Stimulated activated CD8-positive, alpha-beta memory T cell treated with anti-CD3 and anti-CD28 coated beads, Interleukin-15, amount 100 ng/mL, for 24 hours (primary cell): ENCODE data around the gene STEEP1.

Source experiments
- DNase-seq: peaks from one replicate; pipeline ENCODE4 v3.0.0-alpha.2; 2020; ENCODE audit warnings: low read depth

The STEEP1 gene

DNA sequence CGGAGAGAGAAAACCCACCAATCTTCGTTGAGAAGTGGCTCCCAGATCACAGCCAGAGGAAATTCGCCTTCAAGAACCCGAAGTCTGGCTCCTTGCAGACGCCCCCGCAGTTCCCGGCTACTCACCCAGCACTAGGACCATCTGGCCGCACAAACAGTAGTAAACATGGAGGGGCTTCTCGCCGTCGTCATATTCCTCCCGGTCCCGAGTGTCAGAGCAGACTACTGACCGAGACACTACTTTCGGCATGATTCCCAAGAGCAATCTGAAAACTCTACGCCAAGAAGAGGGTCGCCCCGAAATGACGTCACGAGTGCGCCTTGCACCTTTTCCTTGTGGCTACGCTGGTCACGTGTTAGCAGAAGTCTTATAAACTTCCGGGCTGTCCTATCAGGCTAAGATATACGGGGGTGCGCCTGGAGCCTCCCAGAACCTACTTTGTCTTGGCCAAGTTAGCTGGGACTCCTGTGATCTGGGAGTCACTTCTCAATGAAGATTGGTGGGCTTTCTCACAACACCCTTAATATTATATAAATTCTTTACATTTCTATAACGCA, at the start of gene STEEP1:
TSS of gene STEEP1 (minus strand) at position 303 of the 557 bp plus-strand sequence. CDS start at position 249, 54 bp downstream.
- DNase-seq: peak; percentile 56

DNA sequence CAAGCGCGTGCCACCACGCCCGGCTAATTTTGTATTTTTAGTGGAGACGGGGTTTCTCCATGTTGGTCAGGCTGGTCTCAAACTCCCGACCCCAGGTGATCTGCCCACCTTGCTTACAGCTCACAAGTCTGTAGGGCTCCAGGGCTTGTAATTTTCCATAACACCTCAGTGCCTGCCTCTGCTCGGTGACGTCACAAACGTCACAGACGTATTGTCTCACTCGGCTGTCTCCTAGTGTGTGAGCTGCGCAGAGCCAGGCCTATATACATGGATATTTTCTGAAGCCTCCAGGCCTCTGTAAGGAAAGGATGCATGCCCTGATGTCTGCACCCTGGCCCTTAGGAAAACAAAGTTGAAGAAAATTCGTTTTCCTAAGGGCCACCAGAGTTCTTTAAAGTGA, 49.6 kb upstream of the STEEP1 start:
- no peak for DNase-seq

DNA sequence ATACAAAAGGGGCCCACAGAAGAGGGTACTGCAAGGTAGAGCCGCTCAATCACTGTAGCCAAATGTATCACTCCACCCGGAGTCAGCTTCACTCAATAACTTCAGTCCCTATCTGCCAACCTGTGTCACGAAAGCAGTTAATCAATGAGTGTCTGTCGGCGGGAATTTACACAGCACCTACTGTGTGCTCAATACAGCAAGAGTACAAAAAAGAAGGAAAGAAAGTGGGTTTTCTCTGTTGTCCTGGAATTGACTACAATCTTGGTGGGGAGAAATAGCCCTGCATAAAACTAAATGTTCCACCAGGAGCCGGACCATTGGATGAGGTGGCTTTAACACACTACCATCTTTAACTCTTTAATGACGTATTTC, 41.8 kb upstream of the STEEP1 start:
- DNase-seq: no peak

DNA sequence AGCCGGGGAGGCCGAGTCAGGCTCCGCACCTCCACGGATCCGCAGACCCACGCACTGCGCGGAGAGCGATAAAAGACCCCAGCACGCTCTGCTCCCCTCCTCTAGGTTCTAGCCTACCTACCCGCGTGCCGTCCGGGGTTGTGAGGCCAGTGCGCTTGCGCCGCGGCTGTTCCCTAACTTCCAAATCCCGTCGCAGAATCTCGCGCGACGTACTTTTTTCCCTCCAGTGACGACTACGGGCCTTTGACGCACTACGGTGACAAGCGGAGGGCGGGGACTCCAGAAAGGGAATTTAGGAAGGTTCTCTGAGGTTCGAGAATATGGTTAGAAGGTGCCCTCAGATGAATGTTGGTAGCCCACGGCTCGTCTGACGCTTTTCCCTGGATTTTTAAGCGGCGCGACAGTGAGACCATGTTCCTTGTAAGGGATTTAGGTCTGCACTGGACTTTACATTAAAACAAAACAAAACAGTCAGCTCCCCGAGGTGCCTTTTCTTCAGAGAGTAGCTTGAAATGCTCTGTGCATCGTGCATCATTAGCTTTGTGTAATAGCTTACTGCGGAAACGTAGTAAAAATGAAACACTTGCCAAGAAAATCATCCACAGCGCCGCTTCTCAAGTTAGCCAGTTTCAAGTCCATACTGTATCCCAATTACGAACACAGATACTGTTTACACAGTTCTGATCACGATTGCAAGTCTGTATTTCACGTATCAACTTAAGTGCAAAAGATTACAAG, 41.2 kb upstream of the STEEP1 start, which contains the start of gene NKRF:
TSS of gene NKRF (minus strand) at position 145 of the 738 bp plus-strand sequence.
- DNase-seq: peak; percentile 60

DNA sequence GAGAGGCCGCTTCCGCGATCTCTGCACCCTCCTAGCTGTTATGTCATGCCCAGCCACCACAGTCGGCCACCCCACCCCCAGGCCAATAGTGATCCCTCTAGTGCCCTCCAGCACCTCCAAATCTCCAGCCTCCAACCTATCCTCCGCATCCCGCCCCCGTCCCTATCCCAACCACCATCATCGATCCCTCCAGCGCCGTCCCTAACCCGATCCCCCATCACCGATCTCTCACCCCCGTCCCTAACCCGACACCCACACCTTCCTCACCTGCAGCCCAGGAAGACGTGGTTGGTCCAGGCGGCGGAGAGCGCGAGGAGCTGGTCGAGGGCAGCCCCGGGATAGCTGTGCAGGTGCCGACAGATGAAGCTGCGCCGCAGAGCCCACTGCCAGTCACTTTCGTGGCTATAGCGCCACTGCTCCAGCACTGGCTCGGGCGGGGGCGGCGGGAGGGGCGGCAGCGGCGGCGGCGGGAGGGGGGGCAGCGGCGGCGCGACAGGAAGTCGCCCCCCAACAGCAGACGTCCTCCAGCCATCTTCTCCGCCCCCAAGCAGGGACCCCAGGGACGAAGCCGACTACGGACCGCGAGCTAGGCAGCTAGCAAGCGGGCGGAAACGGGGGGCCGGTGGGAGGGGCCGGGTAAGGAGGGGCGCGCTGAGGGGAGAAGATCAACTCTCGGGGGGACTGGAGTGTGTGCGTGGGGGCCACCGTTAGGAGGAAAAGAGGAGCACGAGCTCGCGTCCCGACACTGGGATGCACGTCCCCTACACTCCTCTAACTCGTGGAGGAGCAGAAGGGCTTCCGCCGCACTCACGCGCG, 40.5 kb upstream of the STEEP1 start:
- peak; percentile 4 for DNase-seq

DNA sequence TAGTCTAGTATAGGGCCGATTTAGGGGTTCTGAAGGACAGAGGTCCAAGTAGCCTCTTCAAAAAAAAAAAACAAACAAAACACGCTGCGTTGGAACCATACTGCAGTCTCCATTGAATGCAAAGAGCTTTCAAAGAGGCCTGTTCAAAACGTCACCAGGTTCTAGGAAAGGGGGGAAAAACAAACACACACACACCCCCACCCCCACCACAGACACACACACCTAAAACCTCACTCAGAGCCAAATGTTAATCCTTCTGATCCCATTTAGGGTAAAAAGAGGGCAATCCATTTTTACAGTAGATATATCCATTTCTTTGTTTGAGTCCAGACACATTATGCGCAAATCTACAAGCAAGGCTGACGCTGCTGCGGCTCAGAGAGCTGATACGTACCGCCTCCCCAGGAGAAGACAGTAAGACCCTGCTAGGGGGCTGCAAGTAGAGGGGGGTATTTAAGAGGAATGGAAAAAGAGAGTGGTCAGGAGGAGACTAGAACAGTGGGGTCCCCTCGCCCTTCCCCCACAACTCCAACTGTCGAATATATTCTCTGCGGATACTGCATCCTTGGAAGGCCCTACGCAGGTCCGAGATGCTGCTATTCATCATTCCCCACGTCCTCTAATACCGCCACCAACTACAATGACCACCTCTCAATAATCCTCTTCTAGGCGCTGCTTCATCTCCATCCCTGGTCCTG, 39.7 kb upstream of the STEEP1 start:
- no peak for DNase-seq

DNA sequence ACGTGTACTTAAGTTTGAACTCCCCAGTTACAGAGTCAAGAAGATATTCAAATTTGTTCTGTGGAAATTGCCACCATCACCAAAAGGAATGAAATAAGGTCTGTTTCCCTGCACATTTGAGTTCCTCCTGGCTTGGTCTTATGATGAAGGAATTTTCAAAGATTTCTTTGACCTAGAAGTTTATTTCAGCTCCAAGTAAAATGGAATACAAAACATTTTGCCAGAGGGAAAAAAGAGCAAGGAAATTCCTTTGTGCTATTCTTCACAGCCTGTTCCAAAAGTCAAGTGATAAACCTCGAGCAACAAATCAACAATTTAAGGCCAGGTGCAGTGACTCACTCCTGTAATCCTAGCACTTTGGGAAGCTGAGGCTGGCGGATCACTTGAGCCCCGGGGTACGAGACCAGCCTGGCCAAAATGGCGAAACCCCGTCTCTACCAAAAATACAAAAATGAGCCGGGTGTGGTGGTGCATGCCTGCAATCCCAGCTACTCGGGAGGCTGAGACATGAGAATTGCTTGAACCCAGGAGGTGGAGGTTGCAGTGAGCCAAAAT, 37.6 kb upstream of the STEEP1 start:
- no peak for DNase-seq

DNA sequence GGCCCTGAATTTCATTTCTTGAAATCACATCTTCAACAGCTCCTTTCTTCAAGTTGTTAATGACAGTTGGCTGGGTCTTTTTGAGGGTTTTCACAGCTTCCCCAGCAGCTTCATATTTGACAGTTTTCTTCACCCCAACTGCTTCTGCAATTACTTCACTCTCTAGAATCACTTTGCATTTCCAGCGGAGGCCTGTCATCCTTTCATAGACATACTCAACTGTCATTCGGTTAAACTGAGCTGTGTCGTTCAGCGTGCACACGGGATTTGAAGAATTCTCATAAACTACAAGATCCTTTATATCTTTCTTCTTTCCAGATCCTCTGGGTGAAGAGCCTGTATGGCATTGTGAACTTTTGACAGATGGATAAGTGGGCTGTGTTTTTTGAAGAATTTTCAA, 24.6 kb upstream of the STEEP1 start:
- no peak for DNase-seq

DNA sequence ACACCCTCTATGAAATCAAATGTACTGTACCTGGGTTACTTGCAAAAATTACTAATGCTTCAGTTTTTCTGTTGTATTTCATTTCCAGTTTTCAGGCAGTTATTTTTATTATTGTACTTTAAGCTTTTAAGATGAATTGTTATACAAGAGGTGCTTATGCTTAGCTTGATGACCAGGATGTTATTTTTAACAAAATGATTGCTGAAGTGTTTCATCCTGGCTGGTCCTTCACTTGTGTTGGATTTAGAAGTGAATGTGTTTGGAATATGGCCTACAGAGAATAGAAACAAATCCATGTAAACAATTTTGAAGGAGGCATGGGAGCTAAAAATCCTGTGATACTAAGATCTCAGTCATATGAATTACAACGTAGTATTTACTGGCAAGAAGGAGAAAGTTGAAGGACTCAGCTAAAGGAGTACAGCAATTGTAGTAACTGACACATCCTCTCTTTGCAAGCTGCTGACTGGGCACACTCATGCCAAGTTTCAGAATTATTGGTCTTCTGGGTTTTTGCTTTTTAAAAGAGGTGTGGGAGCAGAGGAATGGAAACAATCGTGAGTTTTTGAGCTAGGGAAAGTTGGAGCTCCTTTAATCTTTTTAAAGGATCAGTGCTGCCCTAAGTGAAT, 18.3 kb upstream of the STEEP1 start:
- no peak for DNase-seq

DNA sequence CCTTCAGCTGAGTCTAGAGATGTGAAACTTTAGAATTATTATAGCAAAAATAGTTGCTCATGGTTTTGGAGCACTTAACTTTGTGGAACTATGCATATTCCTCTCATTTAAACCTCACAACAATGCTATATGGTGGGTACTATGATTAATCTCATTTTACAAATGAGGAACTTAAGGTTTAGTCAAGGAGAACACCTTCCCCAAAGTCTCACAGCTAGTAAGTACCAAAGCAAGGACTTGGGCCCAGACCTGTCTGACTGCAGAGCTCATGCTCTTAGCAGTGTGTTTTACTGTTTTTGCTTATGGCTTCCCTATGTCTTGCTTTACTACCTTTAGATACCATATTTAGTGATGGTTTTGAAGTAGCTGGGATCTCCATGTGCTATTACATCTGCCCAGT, 14.2 kb upstream of the STEEP1 start:
- no peak for DNase-seq

DNA sequence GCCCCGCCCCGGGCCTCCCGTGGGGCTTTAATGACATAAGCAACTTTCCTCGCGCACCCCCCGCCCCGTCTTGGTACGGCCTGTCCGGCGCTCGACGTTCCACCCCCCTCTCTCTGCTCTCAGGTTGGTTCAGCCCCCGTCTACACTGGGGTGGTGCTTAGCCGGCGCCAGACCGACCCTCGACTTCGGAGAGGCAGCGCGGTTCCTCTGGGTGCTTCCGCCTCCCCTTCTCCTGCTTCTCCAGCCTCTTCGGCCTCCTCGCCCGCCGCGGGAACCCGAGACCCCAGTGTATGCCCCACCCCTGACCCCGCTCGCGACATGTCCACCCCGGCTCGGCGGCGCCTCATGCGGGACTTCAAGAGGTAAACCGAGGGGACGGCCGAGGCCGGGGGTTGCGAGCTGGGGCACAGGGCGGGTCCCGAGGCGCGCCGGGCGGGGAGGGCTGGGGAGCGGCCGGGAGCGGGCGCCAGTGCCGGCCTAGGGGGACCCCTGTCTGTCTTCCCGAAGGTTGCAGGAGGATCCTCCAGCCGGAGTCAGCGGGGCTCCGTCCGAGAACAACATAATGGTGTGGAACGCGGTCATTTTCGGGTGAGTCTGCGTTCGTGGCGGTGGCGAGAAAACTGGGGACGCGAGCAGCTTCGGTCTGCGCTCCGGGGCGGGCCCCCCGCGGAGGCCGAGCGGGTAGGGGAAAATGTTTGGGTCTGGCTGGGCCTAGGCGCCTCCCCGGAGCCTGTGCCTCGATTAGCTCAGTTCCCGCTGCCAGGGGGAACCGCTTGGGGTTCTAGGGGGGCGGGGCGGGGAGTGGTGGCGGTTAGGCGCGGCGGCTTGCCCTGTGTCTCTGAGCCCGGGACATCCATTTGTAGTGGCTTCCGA, 9.4 kb upstream of the STEEP1 start, which contains the start of gene UBE2A:
TSS of gene UBE2A (plus strand) at position 170 of the 873 bp plus-strand sequence. CDS start at position 319, 149 bp downstream.
- peak; percentile 65 for DNase-seq

DNA sequence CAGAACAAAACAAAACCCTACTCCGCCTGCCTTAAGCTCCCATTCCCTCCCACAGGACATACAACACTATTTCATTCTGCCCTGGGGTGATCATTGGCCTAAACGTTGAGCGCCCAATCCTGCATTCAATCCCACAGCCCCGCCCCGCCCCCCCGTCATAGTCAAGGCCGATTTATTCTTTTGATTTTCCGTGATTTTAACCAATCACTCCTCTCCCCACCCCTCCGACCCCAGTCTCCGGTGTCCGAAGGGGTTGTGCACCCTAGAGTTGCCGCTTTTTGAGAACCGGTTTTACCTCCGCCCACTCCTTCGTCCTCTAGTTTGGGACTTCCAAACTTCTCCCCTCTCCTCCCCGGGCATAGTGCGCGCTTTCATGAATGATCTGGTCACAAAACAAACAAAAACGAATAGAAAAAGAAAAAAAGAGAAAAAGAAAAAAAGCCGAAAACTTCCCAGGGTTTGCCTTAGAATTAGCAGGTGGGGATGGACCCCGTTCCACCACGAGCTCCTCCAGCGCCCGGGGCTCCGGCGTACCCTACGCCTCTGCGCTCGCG, 8.7 kb upstream of the STEEP1 start:
- no peak for DNase-seq

DNA sequence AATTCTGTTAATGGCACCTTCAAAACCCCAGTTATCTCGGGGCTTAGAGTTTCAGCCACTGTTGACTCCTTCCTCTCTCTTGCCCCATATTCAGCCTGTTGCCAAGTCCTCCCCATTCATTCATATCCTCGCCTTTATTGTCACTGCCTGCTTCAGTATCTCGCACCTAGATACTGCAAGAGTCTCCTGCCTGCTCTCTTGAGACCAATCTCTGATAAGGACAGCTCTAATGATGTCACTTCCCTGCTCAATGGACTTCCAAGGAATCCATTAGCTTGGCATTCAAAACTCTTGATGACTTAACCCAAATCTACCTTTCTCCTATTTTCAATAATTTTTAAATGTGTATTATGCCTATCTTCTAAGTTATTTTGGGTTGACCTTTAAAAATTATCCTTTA, 8.0 kb upstream of the STEEP1 start:
- DNase-seq: no peak

DNA sequence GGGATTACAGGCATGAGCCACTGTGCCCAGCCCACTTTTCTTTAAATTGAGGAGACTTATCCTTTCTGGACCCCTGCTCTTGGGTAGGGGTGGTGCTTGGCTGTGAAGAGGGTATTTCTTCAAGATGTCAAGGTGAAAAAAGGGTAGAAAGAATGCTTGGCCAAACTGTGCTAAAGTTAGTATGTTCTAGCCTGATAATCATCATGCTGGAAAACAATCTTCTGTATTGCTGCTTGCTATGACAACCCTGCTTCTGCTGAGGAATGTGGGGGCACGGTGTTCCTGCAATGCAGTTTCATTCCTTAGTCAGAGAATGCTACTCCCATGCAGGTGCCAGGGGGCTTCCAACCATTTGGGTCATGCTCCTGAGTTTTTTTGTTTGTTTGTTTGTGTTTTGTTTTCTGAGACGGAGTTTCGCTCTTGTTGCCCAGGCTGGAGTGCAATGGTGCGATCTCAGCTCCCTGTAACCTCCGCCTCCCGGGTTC, 5.2 kb upstream of the STEEP1 start:
- DNase-seq: no peak

DNA sequence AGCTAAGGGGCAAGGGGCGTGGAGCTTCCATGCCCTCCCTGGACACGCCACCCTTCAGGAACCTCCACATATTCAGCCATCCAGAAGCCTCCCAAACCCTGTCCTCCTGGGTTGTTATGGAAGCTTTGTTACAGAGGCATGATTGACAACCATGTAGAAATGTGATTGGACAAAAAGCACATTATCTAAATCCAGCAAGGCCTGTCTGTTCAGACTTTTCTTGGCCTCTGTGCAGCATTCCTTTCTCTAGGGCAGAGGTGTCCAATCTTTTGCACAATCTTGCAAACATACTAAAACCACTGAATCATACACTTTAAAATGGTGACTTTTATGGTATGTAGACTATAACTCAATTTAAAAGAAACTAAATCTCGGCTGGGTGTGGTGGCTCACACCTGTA, 12.7 kb downstream of the STEEP1 start:
- no peak for DNase-seq

DNA sequence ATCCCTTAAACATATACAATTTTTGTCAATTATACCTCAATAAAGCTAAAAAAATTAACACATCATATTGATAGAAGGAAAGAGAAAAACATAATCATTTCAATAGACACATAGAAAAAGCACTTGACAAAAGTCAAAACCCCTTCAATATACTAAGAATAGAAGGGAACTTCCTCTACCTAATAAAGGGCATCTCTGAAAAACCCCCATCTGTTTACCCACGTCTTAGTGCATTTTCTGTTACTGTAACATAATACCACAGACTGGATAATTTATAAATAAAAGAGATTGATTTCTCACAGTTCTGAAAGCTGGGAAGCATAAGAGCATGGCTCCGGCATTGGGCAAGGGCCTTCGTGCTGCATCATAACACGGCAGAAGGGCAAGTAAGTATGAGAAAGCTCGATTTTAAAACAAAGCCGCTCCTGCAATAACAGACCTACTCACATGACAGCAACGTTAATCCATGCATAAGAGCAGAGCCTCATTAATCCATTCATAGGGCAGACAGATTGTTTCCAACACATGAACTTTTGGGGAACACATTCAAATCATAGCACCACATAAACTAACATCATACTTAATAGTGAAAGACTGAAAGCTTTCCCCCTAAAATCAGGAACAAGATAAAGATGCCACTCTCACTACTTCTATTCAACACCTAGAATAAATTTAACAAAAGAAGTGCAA, 15.7 kb downstream of the STEEP1 start:
- DNase-seq: no peak

DNA sequence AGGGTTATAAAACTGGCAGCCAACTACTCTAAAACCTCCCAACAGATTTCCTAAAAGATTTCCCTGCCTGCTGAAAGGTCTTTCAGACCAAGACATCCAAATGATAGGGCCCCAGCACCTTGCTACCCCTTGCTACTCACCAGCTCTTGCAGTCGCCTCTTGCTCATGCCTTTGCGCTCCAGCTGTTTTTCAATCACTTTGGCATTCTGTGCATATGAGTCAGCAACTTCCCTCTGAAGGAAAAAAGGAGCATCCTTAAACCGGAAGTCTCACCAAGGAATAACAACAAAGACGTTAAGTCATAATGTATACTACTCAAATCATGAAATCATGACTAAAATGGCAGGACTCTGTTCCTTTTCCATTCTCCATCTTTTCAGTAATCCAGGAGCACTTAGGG, 24.0 kb downstream of the STEEP1 start:
- no peak for DNase-seq

DNA sequence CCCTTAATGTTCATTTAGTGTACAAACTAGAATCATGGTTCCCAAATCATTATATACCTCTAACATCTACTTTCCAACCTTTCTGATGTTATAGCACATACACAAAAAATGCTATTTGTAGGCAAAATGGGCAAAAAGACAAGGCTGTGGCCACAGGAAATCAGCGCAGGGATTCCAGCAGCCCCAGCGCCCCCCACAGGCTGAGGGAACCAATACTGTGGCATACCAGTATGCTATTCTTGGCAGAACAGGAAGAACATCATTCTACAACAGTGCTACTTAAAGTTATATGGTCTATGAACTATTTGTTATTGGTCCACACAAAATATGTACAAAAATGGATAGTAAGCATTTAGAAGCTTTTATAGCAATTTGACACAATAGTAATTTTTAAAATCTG, 25.3 kb downstream of the STEEP1 start:
- DNase-seq: no peak

DNA sequence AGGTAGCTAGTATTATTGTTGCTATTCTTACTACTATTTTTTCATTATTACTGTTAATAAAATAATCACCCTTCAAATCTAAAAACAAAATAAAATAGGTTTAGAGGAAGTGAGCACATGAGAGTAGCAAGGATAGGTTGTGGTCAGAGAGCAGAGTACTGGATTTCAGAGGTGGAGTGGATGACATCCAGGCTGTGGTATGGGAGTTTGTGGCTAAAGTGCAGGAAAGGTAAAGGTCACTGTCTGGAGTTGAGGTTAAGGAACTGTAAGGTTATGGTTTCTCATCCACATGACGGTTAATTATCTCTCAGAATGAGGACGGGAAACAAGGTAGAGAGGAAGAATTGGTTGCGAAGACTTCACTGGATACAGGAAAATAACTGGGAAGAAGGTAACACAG, 27.7 kb downstream of the STEEP1 start:
- no peak for DNase-seq
